ENCODE data around the gene SIX5.

SIX5 gene

DNA sequence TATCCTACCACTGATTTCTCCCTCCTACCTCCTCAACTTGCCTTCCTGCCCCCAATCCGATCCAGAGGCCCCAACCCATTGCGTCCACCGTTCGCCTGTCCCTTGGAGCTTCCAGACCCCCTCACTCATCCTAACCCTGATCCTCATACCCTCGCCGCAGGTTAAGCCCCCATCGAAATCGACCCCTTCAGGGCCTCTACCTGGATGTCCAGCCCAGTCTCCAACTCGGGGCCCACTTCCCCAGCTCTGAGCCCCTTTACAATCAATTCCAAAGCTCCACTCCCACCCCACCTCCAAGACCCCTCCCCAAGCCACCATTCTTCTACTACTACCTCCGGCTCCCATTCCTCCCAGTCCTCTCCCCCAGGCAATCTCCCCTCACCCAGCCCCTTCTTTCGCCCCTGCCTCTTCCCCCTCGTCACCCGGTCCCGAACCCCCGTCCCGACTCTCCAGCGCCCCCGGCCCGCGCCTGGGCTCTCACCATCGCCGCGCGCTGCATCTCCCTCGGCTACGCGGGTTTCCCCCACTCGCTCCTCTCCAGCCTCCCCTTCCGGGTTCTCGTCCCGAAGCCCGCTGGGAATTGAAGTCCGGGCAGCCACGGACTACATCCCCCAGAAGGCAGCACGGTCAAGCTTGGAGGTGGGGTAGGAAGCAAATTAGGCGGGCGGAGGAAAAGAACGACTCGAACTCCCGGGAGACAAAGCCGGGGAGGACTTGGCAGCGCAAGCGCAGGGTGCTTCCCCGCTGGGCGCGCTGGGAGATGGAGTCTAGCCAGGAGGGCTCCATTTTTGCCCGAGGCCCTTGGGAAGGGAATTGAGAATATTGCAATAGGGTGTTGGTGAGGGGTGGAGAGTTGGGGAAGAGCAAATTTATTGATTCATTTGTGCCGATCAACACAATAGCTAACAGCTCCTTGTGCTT lies 38.4 kb downstream of the SIX5 start, which contains the start of gene FBXO46 (continued):
- TF ChIP-seq, protein P1, sequence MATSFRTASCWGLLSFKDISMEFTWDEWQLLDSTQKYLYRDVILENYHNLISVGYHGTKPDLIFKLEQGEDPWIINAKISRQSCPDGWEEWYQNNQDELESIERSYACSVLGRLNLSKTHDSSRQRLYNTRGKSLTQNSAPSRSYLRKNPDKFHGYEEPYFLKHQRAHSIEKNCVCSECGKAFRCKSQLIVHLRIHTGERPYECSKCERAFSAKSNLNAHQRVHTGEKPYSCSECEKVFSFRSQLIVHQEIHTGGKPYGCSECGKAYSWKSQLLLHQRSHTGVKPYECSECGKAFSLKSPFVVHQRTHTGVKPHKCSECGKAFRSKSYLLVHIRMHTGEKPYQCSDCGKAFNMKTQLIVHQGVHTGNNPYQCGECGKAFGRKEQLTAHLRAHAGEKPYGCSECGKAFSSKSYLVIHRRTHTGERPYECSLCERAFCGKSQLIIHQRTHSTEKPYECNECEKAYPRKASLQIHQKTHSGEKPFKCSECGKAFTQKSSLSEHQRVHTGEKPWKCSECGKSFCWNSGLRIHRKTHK (tag by site-specific recombination; IDR thresholded peaks at IDR 0.05), result no peak
- TF ChIP-seq ZSCAN16 (tag by site-specific recombination; IDR thresholded peaks at IDR 0.05) (no peak; the same call in 1 of the 2 replicates), ZNF529 (tag by site-specific recombination; IDR thresholded peaks at IDR 0.05; ENCODE audit: insufficient replicate concordance) (no peak), HOXD13 (CRISPR knock-in tag; IDR thresholded peaks at IDR 0.05; ENCODE audit: borderline replicate concordance) (no peak), ZNF23 (tag by site-specific recombination; IDR thresholded peaks at IDR 0.05; ENCODE audit: borderline replicate concordance) (no peak), HOXC10 (CRISPR knock-in tag; IDR thresholded peaks at IDR 0.05) (no peak), ZNF341 (tag by site-specific recombination; IDR thresholded peaks at IDR 0.05; ENCODE audit: low read depth) (peak; percentile 36; the same call in 1 of the 2 replicates), ZNF311 (tag by site-specific recombination; IDR thresholded peaks at IDR 0.05; ENCODE audit: borderline replicate concordance) (no peak), ZNF132 (tag by site-specific recombination; IDR thresholded peaks at IDR 0.05; ENCODE audit: borderline replicate concordance) (no peak), GLIS2 (tag by site-specific recombination; IDR thresholded peaks at IDR 0.05) (peak; percentile 59; the same call in 1 of the 2 replicates), ZSCAN23 (tag by site-specific recombination; IDR thresholded peaks at IDR 0.05) (no peak), ZNF654 (tag by site-specific recombination; IDR thresholded peaks at IDR 0.05; ENCODE audit: low read depth) (no peak), ZBTB20 (tag by site-specific recombination; IDR thresholded peaks at IDR 0.05) (peak; percentile 93), HOXA7 (CRISPR knock-in tag; IDR thresholded peaks at IDR 0.05; ENCODE audit: borderline replicate concordance) (no peak), KLF1 (tag by site-specific recombination; IDR thresholded peaks at IDR 0.05) (no peak), ZNF792 (tag by site-specific recombination; IDR thresholded peaks at IDR 0.05) (no peak), ZNF776 (tag by site-specific recombination; IDR thresholded peaks at IDR 0.05; ENCODE audit: borderline replicate concordance) (no peak), ZNF843 (tag by site-specific recombination; IDR thresholded peaks at IDR 0.05) (no peak; the same call in 1 of the 2 replicates), ZNF747 (tag by site-specific recombination; IDR thresholded peaks at IDR 0.05) (no peak)
- TF ChIP-seq, protein P2, sequence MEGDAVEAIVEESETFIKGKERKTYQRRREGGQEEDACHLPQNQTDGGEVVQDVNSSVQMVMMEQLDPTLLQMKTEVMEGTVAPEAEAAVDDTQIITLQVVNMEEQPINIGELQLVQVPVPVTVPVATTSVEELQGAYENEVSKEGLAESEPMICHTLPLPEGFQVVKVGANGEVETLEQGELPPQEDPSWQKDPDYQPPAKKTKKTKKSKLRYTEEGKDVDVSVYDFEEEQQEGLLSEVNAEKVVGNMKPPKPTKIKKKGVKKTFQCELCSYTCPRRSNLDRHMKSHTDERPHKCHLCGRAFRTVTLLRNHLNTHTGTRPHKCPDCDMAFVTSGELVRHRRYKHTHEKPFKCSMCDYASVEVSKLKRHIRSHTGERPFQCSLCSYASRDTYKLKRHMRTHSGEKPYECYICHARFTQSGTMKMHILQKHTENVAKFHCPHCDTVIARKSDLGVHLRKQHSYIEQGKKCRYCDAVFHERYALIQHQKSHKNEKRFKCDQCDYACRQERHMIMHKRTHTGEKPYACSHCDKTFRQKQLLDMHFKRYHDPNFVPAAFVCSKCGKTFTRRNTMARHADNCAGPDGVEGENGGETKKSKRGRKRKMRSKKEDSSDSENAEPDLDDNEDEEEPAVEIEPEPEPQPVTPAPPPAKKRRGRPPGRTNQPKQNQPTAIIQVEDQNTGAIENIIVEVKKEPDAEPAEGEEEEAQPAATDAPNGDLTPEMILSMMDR (tag by site-specific recombination; IDR thresholded peaks at IDR 0.05), result peak; percentile 94
- TF ChIP-seq, protein P3, sequence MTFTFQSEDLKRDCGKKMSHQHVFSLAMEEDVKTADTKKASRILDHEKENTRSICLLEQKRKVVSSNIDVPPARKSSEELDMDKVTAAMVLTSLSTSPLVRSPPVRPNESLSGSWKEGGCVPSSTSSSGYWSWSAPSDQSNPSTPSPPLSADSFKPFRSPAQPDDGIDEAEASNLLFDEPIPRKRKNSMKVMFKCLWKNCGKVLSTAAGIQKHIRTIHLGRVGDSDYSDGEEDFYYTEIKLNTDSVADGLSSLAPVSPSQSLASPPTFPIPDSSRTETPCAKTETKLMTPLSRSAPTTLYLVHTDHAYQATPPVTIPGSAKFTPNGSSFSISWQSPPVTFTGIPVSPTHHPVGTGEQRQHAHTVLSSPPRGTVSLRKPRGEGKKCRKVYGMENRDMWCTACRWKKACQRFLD (tag by site-specific recombination; IDR thresholded peaks at IDR 0.05), result no peak
- TF ChIP-seq, protein P4, sequence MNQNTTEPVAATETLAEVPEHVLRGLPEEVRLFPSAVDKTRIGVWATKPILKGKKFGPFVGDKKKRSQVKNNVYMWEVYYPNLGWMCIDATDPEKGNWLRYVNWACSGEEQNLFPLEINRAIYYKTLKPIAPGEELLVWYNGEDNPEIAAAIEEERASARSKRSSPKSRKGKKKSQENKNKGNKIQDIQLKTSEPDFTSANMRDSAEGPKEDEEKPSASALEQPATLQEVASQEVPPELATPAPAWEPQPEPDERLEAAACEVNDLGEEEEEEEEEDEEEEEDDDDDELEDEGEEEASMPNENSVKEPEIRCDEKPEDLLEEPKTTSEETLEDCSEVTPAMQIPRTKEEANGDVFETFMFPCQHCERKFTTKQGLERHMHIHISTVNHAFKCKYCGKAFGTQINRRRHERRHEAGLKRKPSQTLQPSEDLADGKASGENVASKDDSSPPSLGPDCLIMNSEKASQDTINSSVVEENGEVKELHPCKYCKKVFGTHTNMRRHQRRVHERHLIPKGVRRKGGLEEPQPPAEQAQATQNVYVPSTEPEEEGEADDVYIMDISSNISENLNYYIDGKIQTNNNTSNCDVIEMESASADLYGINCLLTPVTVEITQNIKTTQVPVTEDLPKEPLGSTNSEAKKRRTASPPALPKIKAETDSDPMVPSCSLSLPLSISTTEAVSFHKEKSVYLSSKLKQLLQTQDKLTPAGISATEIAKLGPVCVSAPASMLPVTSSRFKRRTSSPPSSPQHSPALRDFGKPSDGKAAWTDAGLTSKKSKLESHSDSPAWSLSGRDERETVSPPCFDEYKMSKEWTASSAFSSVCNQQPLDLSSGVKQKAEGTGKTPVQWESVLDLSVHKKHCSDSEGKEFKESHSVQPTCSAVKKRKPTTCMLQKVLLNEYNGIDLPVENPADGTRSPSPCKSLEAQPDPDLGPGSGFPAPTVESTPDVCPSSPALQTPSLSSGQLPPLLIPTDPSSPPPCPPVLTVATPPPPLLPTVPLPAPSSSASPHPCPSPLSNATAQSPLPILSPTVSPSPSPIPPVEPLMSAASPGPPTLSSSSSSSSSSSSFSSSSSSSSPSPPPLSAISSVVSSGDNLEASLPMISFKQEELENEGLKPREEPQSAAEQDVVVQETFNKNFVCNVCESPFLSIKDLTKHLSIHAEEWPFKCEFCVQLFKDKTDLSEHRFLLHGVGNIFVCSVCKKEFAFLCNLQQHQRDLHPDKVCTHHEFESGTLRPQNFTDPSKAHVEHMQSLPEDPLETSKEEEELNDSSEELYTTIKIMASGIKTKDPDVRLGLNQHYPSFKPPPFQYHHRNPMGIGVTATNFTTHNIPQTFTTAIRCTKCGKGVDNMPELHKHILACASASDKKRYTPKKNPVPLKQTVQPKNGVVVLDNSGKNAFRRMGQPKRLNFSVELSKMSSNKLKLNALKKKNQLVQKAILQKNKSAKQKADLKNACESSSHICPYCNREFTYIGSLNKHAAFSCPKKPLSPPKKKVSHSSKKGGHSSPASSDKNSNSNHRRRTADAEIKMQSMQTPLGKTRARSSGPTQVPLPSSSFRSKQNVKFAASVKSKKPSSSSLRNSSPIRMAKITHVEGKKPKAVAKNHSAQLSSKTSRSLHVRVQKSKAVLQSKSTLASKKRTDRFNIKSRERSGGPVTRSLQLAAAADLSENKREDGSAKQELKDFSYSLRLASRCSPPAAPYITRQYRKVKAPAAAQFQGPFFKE (tag by site-specific recombination; IDR thresholded peaks at IDR 0.05; ENCODE audit: borderline replicate concordance), result no peak
- TF ChIP-seq, protein P5, sequence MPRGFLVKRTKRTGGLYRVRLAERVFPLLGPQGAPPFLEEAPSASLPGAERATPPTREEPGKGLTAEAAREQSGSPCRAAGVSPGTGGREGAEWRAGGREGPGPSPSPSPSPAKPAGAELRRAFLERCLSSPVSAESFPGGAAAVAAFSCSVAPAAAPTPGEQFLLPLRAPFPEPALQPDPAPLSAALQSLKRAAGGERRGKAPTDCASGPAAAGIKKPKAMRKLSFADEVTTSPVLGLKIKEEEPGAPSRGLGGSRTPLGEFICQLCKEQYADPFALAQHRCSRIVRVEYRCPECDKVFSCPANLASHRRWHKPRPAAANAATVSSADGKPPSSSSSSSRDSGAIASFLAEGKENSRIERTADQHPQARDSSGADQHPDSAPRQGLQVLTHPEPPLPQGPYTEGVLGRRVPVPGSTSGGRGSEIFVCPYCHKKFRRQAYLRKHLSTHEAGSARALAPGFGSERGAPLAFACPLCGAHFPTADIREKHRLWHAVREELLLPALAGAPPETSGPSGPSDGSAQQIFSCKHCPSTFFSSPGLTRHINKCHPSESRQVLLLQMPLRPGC (tag by site-specific recombination; IDR thresholded peaks at IDR 0.05), result no peak
- TF ChIP-seq, protein P6, sequence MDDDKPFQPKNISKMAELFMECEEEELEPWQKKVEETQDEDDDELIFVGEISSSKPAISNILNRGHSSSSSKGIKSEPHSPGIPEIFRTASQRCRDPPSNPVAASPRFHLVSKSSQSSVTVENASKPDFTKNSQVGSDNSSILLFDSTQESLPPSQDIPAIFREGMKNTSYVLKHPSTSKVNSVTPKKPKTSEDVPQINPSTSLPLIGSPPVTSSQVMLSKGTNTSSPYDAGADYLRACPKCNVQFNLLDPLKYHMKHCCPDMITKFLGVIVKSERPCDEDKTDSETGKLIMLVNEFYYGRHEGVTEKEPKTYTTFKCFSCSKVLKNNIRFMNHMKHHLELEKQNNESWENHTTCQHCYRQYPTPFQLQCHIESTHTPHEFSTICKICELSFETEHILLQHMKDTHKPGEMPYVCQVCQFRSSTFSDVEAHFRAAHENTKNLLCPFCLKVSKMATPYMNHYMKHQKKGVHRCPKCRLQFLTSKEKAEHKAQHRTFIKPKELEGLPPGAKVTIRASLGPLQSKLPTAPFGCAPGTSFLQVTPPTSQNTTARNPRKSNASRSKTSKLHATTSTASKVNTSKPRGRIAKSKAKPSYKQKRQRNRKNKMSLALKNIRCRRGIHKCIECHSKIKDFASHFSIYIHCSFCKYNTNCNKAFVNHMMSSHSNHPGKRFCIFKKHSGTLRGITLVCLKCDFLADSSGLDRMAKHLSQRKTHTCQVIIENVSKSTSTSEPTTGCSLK (tag by site-specific recombination; IDR thresholded peaks at IDR 0.05), result no peak
